RWPE2 (cell line): ENCODE results near the gene ZBTB46.
A peak's percentile ranks its signal among the peaks of the same experiment; 100 is the strongest.

ENCODE experiments used
- ATAC-seq: fragments of 200-7000 bp; cut with Tn5 transposase; 3 replicates; pipeline ENCODE4 v1.9.1; 2021; ENCODE audit warnings: low read depth
- DNase-seq: peaks from one replicate; pipeline ENCODE4 v3.0.0-alpha.2; 2020; ENCODE audit warnings: low spot score
- H3K27ac ChIP-seq: fragments of 450-650 bp; 2 replicates; pipeline ENCODE4 v1.5.1; 2017; ENCODE audit warnings: mild to moderate bottlenecking; ENCODE audit not compliant: poor library complexity, severe bottlenecking
- H3K27me3 ChIP-seq: fragments of 250-450 bp; sonication (Bioruptor Pico); 2 replicates; pipeline ENCODE4 v1.5.1; 2021; ENCODE audit warnings: mild to moderate bottlenecking, moderate library complexity; ENCODE audit not compliant: insufficient read depth, poor library complexity, severe bottlenecking
- H3K36me3 ChIP-seq: fragments of 250-450 bp; sonication (Bioruptor Pico); 2 replicates; pipeline ENCODE4 v1.5.1; 2020; ENCODE audit warnings: low read depth, mild to moderate bottlenecking, moderate library complexity
- H3K4me1 ChIP-seq: fragments of 250-450 bp; sonication (Bioruptor Pico); 2 replicates; pipeline ENCODE4 v1.5.1; 2021; ENCODE audit warnings: mild to moderate bottlenecking, moderate library complexity; ENCODE audit not compliant: insufficient read depth, poor library complexity, severe bottlenecking
- H3K4me3 ChIP-seq: fragments of 250-450 bp; sonication (Bioruptor Pico); 2 replicates; pipeline ENCODE4 v1.5.1; 2021; ENCODE audit warnings: mild to moderate bottlenecking, moderate library complexity; ENCODE audit not compliant: severe bottlenecking
- H3K9me3 ChIP-seq: fragments of 250-450 bp; sonication (Bioruptor Pico); 2 replicates; pipeline ENCODE4 v1.5.1; 2021; ENCODE audit warnings: mild to moderate bottlenecking, moderate library complexity; ENCODE audit not compliant: severe bottlenecking
- TF ChIP-seq, protein P1 (sequence below): fragments of 450-650 bp; IDR thresholded peaks from one replicate; pipeline ENCODE4 v1.5.1; 2017; ENCODE audit warnings: mild to moderate bottlenecking, moderate library complexity; ENCODE audit not compliant: poor library complexity, severe bottlenecking

Gene ZBTB46

DNA sequence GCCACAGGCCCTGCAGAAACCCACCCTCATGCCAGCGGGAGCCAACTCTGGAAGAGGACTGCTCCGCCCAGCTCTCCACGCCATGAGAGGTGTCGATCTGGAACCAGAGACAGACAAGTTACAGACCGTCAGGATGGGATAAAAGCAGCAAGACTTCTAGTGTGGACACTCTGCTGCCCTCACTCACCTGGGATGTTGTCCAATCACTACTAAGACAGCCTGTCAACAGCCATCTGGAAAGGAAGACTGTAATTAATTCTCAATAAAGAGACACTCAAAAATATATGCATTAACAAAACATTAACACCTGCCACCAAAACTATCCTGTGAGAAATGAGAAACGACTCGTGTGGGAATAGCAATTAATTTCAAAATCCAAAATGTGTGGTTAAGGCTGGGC lies 63.2 kb downstream of the ZBTB46 start:
- TF ChIP-seq, protein P1, sequence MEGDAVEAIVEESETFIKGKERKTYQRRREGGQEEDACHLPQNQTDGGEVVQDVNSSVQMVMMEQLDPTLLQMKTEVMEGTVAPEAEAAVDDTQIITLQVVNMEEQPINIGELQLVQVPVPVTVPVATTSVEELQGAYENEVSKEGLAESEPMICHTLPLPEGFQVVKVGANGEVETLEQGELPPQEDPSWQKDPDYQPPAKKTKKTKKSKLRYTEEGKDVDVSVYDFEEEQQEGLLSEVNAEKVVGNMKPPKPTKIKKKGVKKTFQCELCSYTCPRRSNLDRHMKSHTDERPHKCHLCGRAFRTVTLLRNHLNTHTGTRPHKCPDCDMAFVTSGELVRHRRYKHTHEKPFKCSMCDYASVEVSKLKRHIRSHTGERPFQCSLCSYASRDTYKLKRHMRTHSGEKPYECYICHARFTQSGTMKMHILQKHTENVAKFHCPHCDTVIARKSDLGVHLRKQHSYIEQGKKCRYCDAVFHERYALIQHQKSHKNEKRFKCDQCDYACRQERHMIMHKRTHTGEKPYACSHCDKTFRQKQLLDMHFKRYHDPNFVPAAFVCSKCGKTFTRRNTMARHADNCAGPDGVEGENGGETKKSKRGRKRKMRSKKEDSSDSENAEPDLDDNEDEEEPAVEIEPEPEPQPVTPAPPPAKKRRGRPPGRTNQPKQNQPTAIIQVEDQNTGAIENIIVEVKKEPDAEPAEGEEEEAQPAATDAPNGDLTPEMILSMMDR, result no peak
- Histone ChIP-seq H3K4me3 (no peak overlapping the region), H3K36me3 (no peaks in the 10 kb centered on the region), H3K27ac (no peak overlapping the region), H3K4me1 (no peaks in the 10 kb centered on the region), H3K27me3 (no peaks in the 10 kb centered on the region), H3K9me3 (no peaks in the 10 kb centered on the region)
- no peak for DNase-seq
- ATAC-seq, result peak; percentile 23; the same call in 2 of the 3 replicates

DNA sequence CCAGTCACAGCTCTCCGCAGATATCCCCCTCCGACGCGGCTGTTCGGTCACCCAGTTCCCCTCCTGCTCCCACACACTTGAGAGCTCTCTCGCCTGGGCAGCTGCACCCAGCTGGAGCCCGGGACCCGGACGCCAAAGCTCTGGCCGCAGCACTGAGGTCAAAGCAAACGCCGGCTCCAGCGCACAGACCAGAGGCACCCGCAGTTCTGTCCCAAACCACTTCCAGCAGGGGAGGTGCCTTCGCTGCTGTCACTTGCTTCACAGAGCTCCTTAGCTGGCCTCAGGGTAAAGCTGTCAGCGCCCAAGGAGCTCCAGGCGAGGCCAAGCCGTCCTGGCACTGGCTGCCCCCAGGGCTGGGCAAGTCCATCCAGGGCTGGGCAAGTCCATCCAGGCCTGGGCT lies 63.6 kb downstream of the ZBTB46 start:
- peak; percentile 10; the same call in 2 of the 3 replicates for ATAC-seq

DNA sequence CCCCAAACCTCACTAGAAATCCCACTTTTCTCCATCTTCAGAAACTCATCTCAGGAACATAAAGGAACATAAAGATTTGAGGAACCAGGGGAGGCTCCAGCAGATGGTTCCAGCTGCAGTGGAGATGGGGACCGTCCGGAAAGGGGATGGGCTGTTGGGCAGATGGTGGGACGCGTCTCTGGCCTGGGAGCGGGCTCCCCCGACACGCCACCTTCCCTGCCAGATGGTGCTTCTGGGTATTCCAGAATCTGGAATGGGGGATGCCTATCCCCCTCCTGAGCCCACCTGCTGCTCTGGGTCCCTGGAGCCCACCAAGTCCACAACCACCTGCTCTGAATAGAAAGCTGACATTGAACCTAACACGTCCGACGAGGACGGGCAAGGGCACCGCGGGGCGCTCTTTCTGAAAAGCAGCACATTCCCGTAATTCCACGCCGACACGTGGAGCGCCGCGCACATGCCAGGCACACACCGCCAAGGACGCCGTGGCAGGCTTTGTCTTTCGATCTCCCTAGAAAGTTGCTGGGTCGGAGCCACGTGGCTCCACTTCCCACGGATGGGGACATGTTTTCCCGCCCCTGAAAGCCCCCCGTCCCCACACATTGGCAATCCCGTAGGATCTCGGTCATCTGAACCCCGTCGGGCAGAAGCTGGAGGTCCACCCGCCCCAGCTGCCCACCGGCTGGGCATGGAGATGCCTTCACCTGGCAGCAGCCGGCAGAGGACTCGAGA lies 64.2 kb downstream of the ZBTB46 start:
- Histone ChIP-seq H3K4me1 (no peaks in the 10 kb centered on the region), H3K27me3 (no peaks in the 10 kb centered on the region), H3K9me3 (no peaks in the 10 kb centered on the region), H3K4me3 (no peak overlapping the region), H3K27ac (no peak overlapping the region), H3K36me3 (no peaks in the 10 kb centered on the region)
- ATAC-seq, result no peak
- DNase-seq, result no peak
- TF ChIP-seq, protein P1, result no peak

More for the DNA sequence above, 63.6 kb downstream of the ZBTB46 start:
- no peak for DNase-seq
- H3K27ac ChIP-seq, result no peak overlapping the region
- H3K4me3 ChIP-seq, result no peak overlapping the region
- TF ChIP-seq, protein P1, result no peak
- H3K27me3 ChIP-seq, result no peaks in the 10 kb centered on the region
- no peaks in the 10 kb centered on the region for H3K4me1 ChIP-seq
- H3K36me3 ChIP-seq, result no peaks in the 10 kb centered on the region
- H3K9me3 ChIP-seq, result no peaks in the 10 kb centered on the region

DNA sequence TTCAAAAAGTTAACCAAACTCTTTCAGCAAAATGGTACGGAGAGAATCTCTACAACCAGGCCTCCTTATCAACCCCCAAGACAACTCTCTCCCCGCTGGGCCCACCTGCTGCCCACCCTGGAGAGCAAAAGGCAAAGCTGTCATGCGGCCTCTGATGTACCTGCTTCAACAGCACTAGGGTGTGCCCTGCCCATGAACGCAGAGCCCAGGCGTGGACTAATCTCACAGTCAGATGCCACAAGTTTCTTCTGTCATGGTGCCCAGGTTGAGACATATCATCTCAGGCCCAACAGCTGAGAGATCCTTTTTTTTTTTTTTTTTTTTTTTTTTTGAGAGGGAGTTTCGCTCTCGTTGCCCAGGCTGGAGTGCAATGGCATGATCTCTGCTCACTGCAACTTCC lies 65.2 kb downstream of the ZBTB46 start:
- H3K27ac ChIP-seq, result no peak overlapping the region
- no peaks in the 10 kb centered on the region for H3K4me1 ChIP-seq
- no peak for DNase-seq
- no peaks in the 10 kb centered on the region for H3K27me3 ChIP-seq
- no peaks in the 10 kb centered on the region for H3K9me3 ChIP-seq
- ATAC-seq, result no peak
- no peaks in the 10 kb centered on the region for H3K36me3 ChIP-seq
- H3K4me3 ChIP-seq, result no peak overlapping the region
- TF ChIP-seq, protein P1, result no peak
